WERI-Rb-1 (cell line): ENCODE data around the gene NR3C2.
"Not testable (repeated sequence)": the region's sequence is repeated elsewhere in the genome, so short reads cannot be mapped to it uniquely, and the experiment has no call there.

Source experiments
- DNase-seq: peaks from one replicate; pipeline ENCODE4 v3.0.0-alpha.2; 2020
- H3K27ac ChIP-seq: fragments of 250-450 bp; sonication (Bioruptor Pico); 2 replicates; pipeline ENCODE4 v1.5.1; 2020; ENCODE audit warnings: mild to moderate bottlenecking, moderate library complexity
- H3K27me3 ChIP-seq: fragments of 250-450 bp; sonication (Bioruptor Pico); 2 replicates; pipeline ENCODE4 v1.5.1; 2021; ENCODE audit warnings: mild to moderate bottlenecking, low read depth, moderate library complexity; ENCODE audit not compliant: insufficient read depth, severe bottlenecking
- H3K36me3 ChIP-seq: fragments of 250-450 bp; sonication (Bioruptor Pico); 2 replicates; pipeline ENCODE4 v1.5.1; 2020; ENCODE audit warnings: mild to moderate bottlenecking, moderate library complexity
- H3K4me3 ChIP-seq: 2 replicates; pipeline ENCODE4 v1.5.1; 2011; ENCODE audit warnings: low read depth, mild to moderate bottlenecking, control low read depth, low read length
- H3K9me3 ChIP-seq: fragments of 250-450 bp; sonication (Bioruptor Pico); 2 replicates; pipeline ENCODE4 v1.5.1; 2021; ENCODE audit warnings: mild to moderate bottlenecking, moderate library complexity; ENCODE audit not compliant: severe bottlenecking
- TF ChIP-seq, protein P1 (sequence below): IDR thresholded peaks from 2 replicates; pipeline ENCODE4 v1.5.1; 2011; ENCODE audit warnings: low read depth, mild to moderate bottlenecking, control low read depth, inconsistent platforms, low read length

The NR3C2 gene

GRCh38 chr4:148332486-148332885 is 109.7 kb downstream of the NR3C2 start:
- TF ChIP-seq, protein P1, sequence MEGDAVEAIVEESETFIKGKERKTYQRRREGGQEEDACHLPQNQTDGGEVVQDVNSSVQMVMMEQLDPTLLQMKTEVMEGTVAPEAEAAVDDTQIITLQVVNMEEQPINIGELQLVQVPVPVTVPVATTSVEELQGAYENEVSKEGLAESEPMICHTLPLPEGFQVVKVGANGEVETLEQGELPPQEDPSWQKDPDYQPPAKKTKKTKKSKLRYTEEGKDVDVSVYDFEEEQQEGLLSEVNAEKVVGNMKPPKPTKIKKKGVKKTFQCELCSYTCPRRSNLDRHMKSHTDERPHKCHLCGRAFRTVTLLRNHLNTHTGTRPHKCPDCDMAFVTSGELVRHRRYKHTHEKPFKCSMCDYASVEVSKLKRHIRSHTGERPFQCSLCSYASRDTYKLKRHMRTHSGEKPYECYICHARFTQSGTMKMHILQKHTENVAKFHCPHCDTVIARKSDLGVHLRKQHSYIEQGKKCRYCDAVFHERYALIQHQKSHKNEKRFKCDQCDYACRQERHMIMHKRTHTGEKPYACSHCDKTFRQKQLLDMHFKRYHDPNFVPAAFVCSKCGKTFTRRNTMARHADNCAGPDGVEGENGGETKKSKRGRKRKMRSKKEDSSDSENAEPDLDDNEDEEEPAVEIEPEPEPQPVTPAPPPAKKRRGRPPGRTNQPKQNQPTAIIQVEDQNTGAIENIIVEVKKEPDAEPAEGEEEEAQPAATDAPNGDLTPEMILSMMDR: no peak
- no peak overlapping the region for H3K4me3 ChIP-seq
- no peak for DNase-seq
- no peak overlapping the region for H3K27ac ChIP-seq
- H3K27me3 ChIP-seq: no peaks in the 10 kb centered on the region
- H3K9me3 ChIP-seq: no peaks in the 10 kb centered on the region
- no peaks in the 10 kb centered on the region for H3K36me3 ChIP-seq

DNA sequence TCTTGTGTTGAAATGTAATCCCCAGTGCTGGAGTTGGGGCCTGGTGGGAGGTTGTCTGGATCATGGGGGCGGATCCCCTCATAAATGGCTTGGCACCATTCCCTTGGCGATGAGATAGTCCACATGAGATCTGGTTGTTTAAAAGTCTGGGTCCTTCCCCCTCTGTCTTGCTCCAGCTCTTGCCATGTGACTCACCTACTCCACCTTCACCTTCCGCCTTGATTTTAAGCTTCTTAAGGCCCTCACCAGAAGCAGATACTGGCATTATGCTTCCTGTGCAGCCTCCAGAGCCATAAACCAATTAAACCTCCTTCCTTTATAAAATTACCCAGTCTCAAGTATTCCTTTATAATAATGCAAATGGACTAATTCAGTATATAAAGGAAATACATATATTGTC is 111.5 kb downstream of the NR3C2 start:
- H3K36me3 ChIP-seq: no peaks in the 10 kb centered on the region
- TF ChIP-seq, protein P1: no peak
- no peak overlapping the region for H3K4me3 ChIP-seq
- no peaks in the 10 kb centered on the region for H3K9me3 ChIP-seq
- peak; percentile 16 for DNase-seq
- H3K27me3 ChIP-seq: no peaks in the 10 kb centered on the region
- H3K27ac ChIP-seq: no peak overlapping the region

- Histone ChIP-seq H3K9me3 (no peaks in the 10 kb centered on the region), H3K36me3 (no peaks in the 10 kb centered on the region), H3K4me3 (no peak overlapping the region), H3K27me3 (no peaks in the 10 kb centered on the region), H3K27ac (no peak overlapping the region)
- TF ChIP-seq, protein P1: no peak
- DNase-seq: no peak
These were observed 112.1 kb downstream of the NR3C2 start for GRCh38 chr4:148330161-148330560.

GRCh38 chr4:148329751-148330150 is 112.5 kb downstream of the NR3C2 start:
- H3K27ac ChIP-seq: no peak overlapping the region
- no peaks in the 10 kb centered on the region for H3K36me3 ChIP-seq
- TF ChIP-seq, protein P1: no peak
- DNase-seq: no peak
- no peaks in the 10 kb centered on the region for H3K27me3 ChIP-seq
- H3K4me3 ChIP-seq: no peak overlapping the region
- H3K9me3 ChIP-seq: no peaks in the 10 kb centered on the region

GRCh38 chr4:148327683-148328082 is 114.5 kb downstream of the NR3C2 start:
- Histone ChIP-seq H3K27me3 (no peaks in the 10 kb centered on the region), H3K27ac (no peak overlapping the region), H3K36me3 (no peaks in the 10 kb centered on the region), H3K9me3 (no peaks in the 10 kb centered on the region), H3K4me3 (no peak overlapping the region)
- TF ChIP-seq, protein P1: no peak
- no peak for DNase-seq

DNA sequence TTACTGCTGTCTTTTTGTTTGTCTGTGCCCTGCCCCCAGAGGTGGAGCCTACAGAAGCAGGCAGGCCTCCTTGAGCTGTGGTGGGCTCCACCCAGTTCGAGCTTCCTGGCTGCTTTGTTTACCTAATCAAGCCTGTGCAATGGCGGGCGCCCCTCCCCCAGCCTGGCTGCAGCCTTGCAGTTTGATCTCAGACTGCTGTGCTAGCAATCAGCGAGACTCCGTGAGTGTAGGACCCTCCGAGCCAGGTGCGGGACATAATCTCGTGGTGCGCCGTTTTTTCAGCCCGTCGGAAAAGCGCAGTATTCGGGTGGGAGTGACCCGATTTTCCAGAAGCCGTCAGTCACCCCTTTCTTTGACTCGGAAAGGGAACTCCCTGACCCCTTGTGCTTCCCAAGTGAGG is 118.9 kb downstream of the NR3C2 start:
- H3K9me3 ChIP-seq, H3K27me3 ChIP-seq, DNase-seq, H3K27ac ChIP-seq, H3K36me3 ChIP-seq, H3K4me3 ChIP-seq: not testable (repeated sequence)
